ENCODE data around the gene APPBP2.
"Not testable (repeated sequence)": the region's sequence is repeated elsewhere in the genome, so short reads cannot be mapped to it uniquely, and the experiment has no call there.

Gene APPBP2

DNA sequence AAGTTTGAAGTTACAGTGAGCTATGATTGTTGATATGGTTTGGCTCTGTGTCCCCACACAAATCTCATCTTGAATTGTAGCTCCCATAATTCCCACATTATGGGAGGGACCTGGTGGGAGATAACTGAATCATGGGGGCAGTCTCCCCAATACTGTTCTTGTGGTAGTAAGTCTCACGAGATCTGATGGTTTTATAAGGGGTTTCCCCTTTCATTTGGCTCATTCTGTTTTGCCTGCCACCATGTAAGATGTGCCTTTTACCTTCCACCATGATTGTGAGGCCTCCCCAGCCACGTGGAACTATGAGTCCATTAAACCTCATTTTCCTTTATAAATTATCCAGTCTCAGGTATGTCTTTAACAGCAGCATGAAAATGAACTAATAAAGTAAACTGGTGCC, 35.4 kb downstream of the APPBP2 start:
- not testable (repeated sequence) for DNase-seq

DNA sequence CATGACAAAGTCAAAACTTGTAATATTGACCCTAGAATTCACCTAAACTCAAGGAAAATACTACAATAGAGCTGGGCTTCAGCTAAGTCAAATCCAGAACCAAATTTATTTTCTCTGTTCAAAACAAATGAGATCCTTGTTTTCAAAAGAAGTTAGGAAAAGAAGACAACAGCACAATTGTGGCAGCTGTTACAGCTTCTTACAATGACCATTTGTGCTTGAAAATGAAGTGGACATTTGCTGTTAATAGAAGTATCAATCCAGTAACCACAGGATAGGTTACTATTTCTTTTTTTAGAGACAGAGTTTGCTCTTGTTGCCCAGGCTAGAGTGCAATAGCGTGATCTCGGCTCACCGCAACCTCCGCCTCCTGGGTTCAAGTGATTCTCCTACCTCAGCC, 44.4 kb downstream of the APPBP2 start:
- DNase-seq, result no peak

DNA sequence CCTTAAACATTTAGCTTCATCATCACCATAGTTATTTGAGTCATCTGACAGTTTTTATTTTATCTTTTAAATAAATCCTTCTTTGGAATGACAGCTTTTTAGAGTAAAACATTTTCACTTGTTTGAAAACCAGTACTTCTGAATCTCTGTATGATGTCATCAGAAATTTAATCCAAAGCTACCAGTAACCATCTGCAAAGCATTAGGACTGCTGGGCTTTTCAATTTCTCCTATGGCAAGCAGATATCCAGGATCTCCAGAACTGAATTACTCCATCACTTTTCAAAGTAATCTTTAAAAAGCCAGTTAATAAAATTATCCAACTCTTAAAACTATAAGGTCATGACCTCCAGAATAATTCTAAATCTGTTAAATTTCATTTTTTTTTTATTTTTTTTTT, 52.3 kb downstream of the APPBP2 start:
- peak; percentile 7 for DNase-seq

DNA sequence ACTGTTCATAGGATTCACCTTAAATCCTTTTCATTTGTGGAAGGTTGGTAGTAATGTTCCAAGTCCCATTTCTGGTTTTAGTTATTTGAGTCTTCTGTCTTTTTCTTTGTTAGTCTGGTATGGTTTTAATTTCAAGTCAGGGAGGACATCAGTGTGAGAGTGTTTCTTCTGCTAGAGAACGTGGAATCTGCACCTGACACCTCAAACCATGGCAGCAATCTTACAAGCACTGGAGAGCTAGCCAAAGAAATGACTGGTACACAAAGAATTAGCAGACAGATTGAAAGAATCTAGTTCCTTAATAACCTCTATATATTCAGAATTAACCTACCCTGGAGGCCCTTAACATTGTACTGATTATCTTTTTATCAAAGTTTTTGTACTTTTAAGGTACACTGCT, 53.6 kb downstream of the APPBP2 start:
- no peak for DNase-seq

DNA sequence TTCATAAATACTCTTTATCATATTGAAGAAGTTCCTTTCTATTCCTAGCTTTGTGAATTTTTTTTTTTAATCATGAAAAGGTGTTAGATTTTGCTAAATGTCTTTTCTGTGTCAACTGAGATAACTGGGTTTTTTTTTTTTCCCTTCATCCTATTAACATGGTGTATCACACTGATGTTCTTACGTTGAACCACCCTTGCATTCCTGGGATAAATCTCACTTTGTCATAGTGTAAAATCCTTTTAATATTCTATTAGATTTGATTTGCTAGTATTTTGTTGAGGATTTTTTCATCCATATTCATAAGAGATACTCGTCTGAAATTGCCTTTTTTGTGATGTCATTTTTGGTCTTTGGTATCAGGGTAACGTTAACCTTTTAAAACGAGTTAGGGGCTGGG, 54.6 kb downstream of the APPBP2 start:
- no peak for DNase-seq

DNA sequence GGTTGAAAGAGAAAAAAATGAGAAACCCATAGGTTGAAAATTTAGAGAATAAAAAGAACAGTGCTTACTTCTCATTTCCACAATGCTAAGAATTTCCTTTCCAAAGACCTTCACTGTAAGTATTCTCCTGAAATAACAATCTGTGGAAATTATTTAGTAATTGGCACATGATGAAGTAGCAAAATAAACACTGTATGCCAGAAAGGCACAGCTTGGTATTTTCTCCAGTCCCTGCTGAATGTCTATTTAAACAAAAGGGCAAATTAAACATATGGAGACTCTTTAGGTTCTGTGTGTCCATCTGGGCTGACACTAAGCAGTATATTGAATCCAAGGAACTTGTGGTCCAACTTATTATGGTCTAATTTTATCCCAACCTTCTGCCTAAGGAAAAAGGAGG, 57.7 kb downstream of the APPBP2 start:
- DNase-seq, result peak; percentile 10

DNA sequence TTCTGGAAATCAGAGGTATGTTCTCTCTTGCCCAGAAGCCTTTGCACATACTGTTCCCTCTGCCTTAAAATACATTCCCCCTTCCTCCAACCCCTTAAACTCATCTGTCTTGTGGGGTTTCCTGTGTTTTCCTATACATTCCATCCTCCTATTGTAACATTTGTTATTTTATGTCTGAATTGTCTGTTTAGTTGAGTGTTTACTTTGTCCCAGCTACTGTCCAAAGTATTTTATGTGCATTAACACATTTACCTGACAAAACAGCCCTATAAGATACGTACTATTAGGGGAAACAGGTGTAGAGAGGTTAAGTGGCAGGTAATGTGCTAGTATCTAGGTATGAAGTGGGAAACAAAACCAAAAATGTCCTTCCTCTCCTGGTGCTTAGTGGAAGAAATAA, 61.7 kb downstream of the APPBP2 start:
- no peak for DNase-seq

DNA sequence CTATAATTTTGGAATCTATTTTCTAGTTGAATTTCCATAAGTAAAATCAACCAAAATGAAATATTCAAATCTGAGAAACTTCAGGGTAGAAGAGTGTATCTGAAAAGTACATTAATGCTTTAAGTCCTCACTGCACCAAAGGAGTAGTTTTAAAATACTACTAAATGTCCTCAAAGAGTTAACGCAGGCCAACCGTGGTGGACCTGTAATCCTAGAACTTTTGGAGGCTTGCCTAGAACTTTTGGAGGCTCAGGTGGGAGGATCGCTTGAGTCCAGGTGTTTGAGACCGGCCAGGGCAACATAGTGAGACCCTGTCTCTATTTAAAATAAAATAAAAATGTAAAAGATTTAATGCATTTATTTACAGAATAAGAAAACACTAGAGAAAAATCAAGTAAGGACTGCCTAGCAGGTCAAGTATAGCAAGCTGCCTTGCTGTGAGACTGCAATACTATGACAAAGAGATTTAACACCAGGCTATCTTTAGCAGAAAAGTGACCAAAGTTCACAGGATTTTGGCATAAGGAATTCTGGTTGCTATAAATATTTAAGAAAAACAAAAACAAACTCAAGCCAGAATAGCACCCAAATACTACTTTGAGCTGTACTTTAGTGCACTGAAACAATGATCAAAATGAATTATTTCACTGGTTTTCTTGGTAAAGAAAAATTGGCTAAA, 62.7 kb downstream of the APPBP2 start:
- no peak for DNase-seq

DNA sequence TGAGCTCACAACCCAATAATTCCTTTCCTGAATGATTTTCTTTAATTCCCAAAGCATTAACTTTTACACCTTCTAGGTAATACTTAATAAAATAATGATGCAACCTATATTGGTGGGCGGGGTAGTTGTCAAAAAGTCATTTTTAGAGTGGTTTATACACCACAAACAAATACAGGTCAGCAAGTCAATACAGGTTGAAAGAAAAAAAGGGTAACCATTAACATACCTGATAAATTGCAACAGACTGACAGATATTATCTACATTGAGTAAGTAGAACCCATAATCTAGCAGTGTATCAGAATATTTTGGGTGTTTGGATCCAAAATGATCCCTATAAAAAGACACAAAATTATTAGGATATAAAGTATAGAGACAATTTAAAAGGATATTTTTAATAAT, 64.5 kb downstream of the APPBP2 start:
- no peak for DNase-seq

DNA sequence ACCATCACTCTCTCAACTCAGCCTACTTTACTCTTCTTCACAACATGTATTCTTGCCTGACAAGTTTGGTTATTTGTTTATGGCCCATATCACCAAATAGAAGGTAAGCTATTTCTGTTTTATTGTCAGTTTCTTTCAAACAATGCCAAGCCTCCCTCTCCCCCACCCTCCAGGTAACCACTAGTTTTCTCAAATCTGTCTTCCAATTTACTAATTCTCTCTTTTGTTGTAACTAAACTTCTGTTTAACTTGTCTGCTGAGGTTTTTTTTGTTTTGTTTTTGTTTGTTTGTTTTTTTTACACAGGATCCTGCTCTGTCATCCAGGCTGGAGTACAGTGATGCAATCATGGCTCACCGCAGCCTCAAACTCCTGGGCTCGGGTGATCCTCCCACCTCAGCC, 68.9 kb downstream of the APPBP2 start:
- DNase-seq, result no peak

DNA sequence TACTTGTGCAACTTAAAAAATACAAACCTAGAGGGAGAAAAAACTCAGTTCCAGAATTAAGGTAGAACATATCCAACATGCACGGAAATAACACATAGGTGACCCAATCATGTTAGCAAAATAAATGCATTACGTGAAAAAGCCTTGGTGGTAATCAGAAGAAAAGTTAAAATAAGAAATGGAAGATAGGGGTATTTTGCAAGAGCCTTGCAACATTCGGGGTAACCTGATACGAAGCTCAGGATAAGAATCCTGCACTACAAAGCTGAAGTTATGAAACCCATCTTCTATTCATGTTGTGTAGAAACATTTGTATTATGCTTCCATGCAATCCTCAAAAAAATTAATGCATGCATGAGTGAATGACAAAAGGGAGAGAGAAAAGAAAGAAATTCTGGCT, 70.7 kb downstream of the APPBP2 start:
- no peak for DNase-seq

DNA sequence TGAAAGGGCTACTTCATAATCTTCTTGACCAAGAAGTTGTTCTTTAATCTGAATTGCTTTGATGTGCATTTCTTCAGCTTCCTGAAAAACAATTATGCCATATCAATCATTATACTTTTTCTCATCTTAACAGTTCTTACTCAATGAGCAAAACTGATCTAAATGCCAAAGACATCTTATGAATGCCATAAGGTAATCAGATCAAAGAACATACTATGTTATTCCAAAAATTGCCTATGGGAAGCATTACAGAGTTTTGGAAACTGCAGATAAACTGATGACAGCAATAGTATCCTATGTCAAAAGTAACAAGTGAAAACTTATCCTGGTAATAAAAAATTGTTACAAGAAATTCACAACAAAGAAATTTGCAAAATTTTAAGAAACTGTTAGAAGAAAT, 74.1 kb downstream of the APPBP2 start:
- no peak for DNase-seq

DNA sequence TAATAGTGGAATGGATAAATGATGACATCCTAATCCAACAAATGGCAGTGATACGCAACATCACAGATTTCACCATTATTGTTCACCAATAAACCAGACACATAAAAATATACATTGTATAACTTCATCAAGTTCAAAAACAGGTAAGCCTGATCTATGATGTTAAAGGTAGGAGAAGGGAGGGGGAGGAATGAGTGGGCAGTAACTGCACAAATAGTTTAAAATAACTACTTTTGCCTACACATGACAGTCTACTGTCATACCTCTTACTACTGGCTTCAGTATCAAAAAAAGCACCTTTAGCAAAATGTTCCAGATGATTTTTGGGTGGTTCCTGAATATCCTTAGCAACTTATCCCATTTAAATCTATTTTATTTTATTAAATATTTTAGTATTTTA, 75.0 kb downstream of the APPBP2 start:
- DNase-seq, result no peak

DNA sequence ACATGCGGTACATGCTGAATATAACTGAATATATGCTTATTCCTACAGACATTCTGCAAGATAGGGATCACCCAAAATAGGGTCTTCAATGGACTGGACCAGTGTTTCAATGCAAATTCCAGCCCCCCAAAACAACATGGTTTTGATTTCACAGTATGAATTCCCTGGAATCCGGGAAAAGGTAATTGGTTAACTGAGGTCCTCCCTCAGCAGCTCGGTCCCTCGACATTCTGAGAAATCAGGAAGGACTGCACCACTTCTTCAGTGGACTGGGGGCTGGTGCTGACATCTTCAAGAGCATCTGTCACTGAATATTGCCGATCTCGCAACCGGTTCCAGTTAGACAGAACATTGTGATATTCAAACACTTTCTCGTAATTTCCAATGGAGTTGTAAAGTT, 78.7 kb downstream of the APPBP2 start:
- no peak for DNase-seq

DNA sequence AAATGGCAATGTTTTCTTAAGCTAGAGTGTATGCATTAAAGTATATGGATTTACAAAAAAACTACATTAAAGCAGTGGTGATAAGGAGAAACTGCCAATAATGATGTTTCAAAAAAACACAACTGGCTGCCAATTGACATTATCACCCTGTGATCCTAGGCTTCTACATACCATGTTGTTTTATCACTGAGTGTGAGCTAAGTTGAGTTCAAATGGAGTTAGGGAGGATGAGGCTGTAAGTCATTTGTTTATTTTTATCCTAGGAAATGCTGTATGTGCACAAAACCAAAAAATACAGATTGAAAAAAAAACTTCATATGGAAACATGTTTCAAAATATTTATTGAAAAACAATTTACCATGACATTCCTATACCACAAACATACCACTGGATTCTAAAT, 80.9 kb downstream of the APPBP2 start:
- DNase-seq, result no peak

DNA sequence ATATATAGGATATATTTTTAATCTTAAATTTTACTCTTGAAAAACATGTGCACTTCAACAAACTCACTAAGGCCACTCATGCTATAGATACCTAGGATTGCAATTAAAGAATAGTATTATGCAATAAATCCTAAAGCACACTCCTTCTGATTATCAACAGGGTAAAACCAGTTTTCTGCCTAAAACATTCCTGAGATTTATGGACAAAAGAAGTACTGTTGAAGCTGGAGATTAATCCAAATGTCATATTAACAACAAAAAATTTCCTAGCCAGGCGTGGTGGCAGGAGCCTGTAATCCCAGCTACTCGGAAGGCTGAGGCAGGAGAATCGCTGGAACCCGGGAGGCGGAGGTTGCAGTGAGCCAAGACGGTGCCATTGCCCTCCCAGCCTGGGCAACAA, 82.3 kb downstream of the APPBP2 start:
- DNase-seq, result no peak

DNA sequence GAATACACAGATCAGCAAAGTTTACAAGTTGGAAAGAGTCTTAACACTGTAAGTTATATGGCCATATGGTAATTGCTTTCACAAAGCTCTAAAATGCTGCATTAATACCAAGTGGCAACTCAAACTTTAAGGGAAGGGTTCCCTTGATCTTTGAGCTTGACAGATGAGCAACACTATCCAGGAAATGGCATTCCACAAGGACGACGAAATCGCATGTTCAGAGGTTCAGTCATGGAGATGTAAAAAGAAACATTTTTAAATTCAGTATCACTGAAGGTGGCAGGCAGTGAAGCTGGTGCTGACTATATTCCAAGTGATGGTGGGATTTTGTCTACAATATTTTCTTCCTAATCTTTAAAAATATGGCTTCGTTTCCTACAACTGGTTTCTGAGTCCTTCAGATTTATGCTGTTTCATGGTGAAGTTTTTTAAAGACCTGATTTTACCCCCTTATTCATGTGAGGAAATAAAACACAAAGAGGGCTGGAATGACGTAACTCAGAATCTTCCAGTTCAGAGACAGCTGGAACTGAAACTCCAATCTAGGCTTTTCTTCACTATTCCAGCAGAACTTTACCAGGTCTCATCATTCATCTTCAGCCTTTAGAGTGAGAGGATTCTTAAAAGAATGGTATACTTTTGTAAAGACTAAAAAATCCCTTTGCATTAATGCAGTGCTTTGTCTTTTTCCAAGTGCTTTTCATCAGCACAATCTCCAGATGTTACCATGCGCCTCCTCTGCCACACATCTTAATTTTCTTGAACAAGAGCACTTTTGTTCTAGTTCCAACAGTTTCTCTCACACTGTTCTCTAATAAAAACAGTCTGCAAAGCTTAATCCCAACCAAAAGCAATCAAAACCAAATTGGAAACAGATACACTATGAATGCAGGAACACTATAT, 83.5 kb downstream of the APPBP2 start:
- DNase-seq, result no peak

DNA sequence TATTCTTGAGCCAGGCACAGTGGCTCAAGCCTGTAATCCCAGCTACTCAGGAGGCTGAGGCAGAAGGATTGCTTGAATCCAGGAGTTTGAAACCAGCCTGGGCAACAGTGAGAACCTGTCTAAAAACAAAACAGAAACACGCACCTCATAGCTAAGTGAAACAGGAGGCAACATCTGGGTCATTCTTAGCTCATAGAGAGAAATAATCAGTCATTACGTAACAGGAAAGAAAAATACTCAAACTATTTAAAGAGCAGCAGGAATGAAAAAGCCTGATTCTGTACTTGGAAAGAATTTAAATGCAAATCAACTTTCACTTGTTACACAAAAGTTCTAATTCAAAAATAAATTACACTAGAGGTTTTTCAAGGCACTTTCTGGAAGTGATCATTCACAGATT, 86.5 kb downstream of the APPBP2 start:
- no peak for DNase-seq

DNA sequence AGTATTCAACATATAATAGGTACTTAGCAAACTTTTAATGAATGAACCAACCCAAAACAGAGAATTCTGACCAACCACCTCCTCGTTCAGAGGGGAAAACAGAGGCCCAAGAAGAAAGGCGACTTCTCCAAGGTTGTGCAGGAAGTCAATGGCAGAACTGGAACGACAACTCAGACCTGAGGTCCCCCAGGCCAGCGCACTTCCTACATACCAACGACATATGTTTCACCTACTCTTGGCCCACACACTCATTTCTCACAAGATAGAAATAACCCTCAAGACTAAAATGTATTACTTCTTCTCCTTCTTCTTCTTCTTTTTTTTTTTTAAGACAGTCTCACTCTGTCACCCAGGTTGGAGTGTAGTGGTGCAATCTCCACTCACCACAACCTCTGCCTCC, 89.4 kb downstream of the APPBP2 start:
- DNase-seq, result no peak

DNA sequence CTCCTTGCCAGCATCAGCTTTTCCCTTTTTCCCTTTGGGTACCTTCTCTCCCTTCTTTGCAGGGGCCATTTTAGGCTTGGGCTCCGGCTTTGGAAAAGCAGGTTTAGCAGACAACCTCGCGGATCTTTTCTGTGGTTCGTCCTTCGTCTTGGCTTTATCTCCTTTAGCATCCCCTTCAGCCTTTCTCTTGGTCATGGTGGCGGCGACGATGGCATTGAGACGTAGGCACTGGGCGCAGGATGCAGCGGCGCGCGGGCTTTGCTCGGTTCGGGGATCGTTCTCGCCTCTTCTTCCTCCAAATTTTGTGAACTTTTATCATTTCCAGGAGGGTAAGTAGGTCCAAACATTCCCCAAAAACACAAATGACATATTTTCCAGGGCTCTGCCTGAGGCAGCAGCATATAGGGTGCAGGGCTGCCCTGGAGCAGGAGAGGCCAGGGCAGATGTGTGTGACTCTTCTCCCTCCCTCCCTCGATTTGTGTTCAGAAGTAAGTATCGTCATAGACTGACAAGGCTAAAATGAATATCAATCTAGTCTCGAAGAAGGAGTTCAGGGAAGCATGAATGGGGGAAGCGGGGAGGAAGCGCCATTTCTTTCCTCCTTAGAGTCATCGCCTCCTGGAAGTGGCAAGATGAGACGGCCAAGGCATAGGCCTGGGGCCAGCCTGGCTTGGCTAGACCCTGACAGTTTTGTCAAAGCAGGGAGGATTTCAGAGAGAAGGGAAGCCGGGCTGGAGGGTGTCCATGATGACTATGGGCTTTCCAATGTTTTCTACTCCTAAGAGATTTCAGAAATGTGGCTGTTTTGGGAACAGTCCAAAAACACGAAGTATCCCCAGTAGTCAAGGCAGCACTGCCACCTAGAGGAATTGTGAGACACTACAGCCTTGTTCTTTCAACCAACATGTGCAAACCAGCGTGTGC, 90.5 kb downstream of the APPBP2 start:
- peak; percentile 83 for DNase-seq

DNA sequence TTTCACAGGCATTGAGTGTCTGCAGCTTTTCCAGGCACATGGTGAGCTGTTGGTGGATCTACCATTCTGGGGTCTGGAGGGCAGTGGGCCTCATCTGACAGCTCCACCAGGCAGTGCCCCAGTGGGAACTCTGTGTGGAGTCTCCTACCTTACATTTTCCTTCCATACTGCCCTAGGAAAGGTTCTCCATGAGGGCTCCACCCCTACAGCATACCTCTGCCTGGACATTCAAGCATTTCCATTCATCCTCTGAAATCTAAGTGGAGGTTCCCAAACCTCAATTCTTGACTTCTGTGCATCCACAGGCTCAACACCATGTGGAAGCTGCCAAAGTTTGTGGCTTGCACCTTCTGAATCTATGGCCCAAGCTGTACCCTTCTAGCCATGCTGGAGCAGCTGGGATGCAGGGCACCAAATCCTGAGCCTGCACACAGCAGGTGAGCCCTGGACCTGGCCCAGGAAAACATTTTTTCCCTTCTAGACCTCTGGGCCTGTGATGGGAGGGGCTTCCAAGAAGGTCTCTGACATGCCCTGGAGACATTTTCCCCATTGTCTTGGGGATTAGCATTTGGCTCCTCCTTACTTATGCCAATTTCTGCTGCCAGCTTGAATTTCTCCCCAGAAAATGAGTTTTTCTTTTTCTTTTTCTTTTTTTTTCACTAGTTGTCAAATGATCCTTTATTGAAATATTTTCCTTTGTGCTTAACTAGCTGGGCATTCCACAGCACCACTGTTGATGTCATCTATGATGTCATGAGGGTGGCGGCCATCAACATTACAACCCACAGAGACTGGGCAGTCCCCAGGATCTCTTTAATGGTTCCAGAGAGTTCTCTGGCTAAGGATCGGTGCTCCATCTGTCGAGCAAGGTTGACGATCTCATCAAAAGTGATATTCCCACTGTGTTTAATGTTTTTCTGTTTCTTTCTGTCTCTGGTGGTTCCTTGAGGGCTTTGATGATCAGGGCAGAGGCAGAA, 92.7 kb downstream of the APPBP2 start:
- not testable (repeated sequence) for DNase-seq

DNA sequence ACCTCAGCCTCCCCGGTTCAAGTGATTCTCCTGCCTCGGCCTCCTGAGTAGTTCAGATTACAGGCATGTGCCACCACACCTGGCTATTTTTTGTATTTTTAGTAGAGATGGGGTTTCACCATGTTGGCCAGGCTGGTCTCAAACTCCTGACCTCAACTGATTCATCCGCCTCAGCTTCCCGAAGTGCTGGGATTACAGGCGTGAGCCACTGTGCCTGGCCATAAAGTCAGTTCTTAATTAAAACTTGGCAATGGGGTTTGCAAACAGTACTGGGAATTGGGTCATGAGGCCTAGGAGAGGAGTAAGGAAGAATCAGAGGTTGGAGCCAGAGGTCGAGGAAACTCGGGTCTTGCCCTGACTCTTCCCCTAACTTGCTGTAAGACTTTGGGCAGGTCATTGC, 95.5 kb downstream of the APPBP2 start:
- DNase-seq, result not testable (repeated sequence)
